Measurements from ENCODE around the gene MYBBP1A.

DNA sequence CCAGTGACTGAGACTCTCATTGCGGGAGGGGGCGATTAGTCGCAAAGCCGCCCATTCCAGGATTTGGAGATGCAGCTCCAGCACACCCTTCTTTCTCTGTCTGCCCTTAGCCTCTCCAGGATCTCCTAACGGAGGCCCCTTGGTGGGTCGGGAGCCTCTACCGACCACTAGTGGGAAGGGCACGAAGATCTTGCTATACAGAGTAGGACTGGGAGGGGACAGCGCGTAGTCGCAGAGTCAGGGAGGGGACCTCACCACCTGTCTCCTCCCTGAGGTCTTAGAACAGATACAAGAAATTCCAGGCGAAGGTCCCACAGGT is 28.6 kb upstream of the MYBBP1A start:
- TF ChIP-seq, protein P1, sequence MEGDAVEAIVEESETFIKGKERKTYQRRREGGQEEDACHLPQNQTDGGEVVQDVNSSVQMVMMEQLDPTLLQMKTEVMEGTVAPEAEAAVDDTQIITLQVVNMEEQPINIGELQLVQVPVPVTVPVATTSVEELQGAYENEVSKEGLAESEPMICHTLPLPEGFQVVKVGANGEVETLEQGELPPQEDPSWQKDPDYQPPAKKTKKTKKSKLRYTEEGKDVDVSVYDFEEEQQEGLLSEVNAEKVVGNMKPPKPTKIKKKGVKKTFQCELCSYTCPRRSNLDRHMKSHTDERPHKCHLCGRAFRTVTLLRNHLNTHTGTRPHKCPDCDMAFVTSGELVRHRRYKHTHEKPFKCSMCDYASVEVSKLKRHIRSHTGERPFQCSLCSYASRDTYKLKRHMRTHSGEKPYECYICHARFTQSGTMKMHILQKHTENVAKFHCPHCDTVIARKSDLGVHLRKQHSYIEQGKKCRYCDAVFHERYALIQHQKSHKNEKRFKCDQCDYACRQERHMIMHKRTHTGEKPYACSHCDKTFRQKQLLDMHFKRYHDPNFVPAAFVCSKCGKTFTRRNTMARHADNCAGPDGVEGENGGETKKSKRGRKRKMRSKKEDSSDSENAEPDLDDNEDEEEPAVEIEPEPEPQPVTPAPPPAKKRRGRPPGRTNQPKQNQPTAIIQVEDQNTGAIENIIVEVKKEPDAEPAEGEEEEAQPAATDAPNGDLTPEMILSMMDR (IDR thresholded peaks at IDR 0.05), result peak in 3 of 6 experiments; percentile 12 to 28 (median 25)
- TF ChIP-seq POLR2A (IDR thresholded peaks at IDR 0.05), result no peak
